Activated naive CD4-positive, alpha-beta T cell treated with anti-CD3 and anti-CD28 coated beads, Interleukin-2, amount 50 U/mL, for 16 hours (primary cell): Measurements from ENCODE around the gene RTBDN.

Source experiments
- DNase-seq: peaks from one replicate; pipeline ENCODE4 v3.0.0-alpha.2; 2020

RTBDN gene

DNA sequence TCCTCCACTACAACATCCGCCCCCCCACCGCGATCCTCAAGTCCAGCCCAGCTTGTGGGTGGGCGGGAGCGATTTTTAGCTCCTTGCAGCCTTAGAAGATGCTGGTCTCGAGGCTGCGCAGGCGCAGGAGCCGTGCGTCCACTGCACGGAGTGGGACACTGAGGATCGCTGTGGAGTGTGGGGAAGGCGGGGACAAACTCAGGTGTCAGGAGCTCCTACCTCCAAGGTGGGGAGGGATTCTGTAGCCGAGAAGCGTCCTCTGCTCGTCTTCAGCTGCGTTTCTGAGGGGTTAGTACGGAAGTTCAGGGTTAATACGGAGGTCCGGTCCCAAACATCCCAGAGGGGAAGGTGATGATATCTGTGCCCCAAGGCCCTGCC, at the start of gene RTBDN:
RTBDN (minus strand) TSS at position 14 of the 378 bp plus-strand sequence. CDS start 4,600 bp downstream, outside the sequence.
- DNase-seq: no peak

DNA sequence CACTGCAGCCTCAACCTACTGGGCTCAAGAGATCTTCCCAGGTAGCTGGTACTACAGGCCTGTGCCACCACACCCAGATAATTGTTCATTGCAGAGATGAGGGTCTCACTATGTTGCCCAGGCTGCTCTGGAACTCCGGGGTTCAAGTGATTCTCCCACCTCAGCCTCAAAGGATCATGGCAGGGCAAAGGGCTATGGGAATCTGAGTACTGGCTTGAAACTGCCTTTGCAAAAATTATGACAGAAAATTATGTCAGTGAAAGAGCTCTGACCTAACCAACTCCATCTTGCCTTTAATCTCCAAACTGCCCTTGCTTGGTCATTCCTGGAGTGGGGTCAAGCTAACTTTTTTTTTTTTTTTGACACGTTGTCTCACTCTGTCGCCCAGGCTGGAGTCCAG, 48.2 kb upstream of the RTBDN start:
- DNase-seq: no peak

DNA sequence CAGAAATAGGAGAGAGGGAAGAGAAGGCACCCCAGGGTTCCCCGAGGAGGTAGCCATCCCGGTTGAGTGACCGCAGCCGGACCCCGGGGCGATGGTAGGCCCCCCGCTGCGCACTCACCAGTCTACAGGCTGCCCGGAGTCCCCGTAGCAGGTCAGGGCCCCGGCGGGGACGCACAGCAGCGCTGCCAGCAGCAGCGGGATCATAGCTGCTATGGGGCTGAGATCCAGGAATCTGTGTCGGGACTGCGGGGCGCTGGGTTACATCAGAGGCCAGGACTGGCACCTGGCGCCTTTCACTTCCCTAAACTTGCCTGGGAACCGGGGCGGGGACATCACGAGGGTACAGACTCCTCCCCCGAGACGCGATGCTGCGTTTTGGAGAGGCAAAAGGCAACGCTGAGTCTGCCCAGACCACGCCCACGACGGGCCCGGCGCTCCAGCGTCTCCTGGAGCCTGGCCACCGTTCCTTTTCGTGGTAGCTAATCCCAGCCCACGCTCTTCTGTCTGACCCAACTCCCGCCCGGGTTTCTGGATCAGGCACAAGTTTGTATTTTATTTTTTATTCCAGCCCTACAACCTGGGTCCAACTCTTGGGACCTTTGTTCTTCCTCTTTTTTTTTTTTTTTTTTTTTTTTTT, 46.9 kb upstream of the RTBDN start, which contains the start of gene DNASE2:
DNASE2 (minus strand) TSS at position 278 of the 637 bp plus-strand sequence; CDS start at position 204, 74 bp downstream.
- peak; percentile 90 for DNase-seq

DNA sequence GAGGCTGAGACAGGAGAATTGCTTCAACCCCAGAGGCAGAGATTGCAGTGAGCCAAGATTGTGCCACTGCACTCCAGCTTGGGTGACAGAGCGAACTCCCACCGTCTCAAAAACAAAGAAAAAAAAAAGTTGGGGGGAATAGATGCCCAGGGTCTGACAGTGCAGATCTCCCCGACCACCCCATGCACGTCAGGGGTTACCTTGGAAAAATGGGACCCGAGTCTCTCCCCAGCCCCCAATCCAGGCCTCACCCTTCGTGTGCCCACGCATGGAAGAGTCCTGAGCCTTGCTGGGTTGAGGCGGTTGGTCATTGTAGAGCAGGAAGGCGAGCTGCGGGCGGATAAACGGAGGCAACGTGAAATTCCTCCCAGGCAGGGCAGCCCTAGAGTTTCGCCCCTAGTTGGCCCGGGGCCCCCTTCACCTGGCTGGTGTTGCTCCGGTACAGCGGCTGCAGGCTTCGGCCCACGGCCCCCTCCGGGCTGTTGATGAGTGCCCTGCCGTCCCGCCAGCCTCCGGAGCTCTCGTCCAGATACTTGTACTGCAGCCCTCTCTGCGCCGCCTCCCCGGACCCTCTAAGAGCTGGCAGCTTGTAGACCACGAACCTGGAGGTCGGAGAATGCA, 46.3 kb upstream of the RTBDN start:
- DNase-seq: no peak

DNA sequence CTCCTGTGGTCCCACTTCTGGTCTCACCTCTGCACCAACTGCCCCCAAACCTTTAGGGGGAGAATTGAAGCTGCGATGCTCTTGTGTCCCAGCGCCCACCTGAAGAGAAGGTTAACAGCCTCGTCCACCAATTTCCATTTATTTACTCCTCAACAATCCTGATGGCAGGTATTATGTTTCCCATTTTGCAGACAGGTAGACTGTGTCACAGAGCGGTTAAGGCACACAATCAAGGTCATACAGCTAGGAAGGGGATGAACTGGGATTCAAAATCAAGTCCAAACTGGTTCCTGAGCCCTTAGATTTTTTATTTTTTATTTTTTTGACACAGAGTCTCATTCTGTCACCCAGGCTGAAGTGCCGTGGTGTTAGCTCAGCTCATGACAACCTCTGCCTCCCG, 40.7 kb upstream of the RTBDN start:
- DNase-seq: no peak

DNA sequence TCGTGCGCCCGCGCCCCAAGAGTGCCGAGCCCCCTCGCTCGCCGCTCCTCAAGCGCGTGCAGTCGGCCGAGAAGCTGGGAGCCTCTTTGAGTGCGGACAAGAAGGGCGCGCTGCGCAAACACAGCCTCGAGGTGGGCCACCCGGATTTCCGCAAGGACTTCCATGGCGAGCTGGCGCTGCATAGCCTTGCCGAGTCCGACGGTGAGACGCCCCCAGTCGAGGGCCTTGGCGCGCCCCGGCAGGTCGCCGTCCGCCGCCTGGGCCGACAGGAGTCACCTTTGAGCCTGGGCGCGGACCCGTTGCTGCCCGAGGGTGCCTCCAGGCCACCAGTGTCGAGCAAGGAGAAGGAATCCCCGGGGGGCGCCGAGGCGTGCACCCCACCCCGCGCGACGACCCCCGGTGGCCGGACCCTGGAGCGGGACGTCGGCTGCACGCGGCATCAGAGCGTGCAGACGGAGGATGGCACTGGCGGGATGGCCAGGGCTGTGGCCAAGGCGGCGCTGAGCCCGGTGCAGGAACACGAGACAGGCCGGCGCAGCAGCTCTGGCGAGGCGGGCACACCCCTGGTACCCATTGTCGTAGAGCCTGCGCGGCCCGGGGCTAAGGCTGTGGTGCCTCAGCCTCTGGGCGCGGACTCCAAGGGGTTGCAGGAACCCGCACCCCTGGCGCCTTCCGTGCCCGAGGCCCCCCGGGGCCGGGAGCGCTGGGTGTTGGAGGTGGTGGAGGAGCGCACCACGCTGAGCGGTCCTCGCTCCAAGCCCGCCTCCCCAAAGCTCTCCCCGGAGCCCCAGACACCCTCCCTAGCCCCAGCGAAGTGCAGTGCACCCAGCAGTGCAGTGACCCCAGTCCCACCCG, 39.7 kb upstream of the RTBDN start:
- DNase-seq: no peak

DNA sequence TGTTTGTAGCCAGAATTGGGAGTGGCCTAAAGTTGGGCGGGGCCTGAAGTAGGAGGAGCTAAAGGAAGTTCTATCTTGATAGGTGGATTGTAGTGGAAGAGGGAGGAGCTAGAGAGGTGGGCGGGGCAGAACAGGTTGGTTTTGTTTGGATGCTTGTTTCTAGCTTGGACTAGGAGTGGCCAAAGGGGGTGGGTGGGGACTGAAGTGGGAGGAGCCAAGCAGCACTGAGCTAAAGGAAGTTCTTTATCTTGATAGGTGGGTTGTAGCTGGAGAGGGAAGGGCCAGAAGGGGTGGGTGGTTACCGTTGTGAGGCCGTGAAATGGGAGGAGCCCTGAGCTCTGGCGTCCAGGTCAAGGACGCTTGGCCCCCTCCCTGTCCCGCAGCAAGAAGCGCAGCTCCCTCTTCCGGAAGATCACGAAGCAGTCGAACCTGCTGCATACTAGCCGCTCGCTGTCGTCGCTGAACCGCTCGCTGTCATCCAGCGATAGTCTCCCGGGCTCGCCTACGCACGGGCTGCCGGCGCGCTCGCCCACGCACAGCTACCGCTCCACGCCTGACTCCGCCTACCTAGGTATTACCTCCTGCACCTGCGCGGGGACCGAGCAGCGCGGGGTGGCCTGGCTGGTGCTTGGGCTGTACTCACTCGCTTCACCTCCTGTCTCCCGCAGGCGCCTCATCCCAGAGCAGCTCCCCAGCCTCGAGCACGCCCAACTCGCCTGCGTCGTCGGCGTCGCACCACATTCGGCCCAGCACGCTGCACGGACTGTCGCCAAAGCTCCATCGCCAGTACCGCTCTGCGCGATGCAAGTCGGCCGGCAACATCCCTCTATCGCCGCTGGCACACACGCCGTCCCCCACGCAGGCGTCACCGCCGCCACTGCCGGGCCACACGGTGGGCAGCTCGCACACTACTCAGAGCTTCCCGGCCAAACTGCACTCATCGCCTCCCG, 38.8 kb upstream of the RTBDN start:
- peak; percentile 63 for DNase-seq

DNA sequence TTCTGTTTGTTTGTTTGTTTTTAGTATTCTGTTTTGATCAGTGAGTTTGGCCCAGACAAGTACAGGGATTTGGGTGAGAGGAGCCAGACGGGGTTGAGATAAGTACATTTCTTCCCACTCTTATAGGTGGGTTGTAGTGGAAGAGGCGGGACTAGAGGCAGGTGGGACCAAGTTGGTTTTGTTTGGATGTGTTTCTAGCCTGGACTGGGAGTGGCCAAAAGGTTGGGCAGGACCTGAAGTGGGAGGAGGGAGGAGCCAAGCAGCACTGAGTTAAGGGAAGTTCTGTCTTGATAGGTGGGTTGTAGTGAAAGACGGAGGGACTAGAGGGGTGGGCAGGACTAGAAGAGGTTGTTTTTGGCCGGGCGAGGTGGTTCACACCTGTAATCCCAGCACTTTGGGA, 37.9 kb upstream of the RTBDN start:
- DNase-seq: no peak

DNA sequence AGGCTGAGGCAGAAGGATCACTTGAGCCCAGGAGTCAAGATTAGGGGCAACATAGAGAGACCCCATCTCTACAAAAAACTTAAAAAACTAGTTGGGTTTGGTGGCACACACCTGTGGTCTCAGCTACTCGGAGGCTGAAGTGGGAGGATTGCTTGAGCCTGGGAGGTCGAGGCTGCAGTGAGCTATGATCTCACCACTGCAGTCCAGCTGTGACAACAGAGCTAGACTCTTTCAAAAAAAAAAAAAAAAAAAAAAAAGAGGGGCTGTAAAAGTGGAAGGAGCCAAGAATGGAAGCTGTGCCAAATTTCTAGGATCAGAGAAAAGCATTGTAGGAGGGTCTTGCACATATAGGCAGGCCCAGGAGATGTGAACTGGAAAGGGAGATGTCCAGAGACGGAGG, 37.3 kb upstream of the RTBDN start:
- no peak for DNase-seq

DNA sequence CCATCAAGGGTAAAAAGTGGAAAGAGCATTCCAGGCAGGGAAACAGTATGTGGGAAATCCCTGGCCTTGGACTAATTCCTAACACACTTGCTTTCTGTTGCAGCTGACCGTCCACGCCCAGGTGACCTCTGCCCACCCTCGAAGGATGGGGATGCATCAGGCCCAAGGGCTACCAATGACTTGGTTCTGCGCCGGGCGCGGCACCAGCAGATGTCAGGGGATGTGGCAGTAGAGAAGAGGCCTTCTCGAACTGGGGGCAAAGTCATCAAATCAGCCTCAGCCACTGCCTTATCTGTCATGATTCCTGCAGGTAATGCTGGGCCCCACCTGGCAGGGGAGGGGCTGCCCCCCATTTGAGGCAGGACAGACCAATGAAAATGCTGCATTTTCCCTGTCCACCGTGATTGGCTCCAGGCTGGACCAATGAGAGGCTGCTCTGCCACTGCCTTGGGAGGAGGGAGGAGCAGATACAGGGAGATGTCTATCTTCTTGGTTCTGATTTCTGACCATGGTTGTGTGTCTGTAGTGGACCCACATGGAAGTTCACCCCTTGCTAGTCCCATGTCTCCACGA, 34.2 kb upstream of the RTBDN start:
- DNase-seq: no peak

DNA sequence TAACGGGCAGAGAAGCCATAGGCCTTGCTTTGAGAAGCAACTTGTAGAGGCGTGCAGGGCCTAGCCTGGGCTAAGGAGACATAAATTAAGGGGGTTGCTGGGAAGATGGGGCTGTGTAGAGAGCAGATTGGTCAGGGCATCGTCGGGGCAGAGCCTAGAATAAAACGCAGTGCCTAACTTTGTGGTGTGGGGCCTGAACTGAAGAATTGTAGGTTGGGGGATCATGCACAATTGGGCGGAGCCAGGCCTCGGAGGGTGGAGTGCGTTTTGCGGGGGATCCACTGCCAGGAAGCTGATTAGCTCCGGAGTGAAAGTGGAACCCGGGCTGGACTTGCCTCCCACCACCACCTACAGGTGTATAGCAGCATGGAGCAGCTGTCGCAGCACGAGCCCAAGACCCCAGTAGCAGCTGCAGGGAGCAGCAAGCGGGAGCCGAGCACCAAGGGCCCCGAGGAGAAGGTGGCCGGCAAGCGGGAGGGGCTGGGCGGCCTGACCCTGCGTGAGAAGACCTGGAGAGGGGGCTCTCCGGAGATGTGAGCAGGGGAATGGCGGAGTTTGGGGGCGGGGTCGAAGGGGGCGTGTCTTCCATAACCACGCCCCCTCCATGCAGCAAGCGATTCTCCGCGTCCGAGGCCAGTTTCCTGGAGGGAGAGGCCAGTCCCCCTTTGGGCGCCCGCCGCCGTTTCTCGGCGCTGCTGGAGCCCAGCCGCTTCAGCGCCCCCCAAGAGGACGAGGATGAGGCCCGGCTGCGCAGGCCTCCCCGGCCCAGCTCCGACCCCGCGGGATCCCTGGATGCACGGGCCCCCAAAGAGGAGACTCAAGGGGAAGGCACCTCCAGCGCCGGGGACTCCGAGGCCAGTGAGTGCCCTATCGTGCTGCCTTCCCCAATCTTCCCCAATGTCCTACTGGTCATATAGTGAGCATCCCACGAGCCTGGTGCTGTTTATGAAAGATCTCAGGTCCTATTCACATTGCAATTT, 33.0 kb upstream of the RTBDN start:
- peak; percentile 66 for DNase-seq

DNA sequence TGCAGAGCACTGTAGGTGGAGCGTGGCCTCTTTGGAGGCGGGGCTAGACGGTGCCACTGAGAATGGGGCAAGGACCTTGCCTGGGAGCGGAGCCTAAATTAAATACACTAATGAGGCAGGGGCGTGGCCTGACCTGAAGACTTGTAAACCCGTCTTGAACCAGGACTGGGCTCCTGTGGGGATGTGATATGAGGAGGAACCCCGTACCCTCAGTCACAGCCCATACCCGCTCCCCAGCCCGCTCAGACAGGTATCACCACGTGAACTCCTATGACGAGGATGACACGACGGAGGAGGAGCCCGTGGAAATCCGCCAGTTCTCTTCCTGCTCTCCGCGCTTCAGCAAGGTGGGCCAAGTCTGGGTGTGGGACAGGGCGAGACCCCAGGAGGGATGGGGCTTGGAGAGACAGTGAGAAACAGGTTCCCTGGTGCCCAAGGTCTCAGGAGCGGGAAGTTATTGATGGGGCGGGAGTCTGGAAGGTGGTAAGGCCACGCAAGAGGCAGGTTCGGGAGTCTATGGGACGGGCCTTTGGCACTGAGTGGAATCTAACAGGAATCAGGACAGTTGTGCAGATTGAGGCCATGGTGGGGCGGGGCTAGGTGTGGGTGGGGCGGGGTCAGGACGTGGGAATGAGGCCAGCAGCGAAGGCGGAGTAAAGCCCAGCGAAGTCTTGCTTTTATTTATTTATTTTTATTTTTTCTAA, 32.2 kb upstream of the RTBDN start:
- no peak for DNase-seq

DNA sequence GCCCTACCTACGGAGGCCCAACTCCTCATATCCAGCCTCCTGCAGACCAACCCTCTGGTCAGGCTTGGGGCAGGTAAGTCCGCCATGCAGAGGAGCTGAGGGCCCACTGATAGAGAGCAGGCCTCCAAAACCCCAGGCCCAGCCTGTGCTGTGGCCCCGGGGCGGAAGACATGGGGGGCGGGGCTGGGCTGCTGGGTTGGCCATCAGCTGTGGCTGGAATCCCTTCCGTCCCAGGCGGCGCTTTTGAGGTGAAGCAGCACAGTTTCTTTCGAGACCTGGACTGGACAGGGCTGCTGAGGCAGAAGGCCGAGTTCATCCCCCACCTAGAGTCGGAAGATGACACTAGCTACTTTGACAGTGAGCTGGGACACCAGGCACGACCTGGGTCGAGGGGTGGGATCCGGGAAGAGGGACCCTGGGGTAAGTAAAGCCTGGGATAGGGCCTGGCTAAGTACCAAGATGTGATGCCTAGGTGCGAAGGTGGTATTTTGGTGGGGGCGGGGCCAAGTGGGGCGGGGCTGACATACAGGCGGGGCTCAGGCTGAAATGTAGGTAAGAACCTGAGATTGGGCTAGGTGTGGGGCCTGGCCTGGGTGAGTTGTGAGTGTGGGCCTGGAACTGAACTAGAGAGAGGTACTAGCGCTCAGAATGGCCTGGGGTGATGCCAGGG, 31.5 kb upstream of the RTBDN start:
- no peak for DNase-seq

DNA sequence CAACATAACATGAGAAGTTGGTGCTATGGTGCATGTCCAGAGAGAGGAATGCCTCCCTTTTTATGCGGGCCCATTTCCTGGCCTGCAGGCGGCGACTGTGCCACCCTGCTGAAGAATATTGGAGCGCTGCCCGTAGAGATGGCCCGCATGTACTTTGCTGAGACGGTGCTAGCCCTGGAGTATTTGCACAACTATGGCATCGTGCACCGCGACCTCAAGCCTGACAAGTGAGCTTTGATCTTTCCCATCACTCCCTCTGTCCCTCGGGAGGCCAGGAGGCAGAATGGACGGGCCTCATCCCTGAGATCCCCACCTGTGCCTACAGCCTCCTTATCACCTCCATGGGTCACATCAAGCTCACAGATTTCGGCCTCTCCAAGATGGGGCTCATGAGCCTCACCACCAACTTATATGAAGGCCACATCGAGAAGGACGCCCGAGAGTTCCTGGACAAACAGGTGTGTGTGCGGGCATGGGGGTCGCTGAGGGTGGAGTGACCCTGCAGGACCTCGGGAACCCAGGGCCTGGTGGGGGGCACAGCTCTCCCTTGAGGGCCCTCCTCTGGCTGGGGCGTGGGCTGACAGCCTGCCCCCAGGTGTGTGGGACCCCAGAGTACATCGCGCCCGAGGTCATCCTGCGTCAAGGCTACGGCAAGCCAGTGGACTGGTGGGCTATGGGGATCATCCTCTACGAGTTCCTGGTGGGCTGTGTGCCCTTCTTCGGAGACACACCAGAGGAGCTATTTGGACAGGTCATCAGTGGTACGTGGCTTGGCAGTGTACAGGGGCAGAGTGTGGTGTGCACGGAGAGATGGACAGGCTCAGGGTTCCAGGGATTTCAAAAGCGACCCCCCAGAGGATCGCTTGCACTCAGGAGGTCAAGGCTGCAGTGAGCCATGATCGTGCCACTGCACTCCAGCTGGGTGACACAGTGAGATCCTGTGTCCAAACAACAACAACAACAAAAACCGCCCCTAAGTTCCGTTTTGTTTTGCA, 30.6 kb upstream of the RTBDN start:
- no peak for DNase-seq

DNA sequence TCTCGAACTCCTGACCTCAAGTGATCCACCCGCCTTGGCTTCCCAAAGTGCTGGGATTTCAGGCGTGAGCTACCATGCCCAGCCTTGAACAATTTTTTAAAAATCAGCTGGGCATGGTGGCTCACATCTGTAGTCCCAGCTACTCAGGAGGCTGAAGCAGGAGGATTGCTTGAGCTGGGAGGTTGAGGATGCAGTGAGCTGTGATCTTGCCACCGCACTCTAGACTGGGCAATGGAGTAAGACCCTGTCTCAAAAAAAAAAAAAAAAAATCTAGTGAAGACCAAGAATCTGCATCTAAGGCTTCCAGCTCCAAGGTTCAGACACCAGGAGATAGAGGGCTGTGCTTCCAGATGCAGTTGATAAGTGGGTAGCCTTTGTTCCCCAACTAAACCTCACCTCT, 29.8 kb upstream of the RTBDN start:
- DNase-seq: no peak

DNA sequence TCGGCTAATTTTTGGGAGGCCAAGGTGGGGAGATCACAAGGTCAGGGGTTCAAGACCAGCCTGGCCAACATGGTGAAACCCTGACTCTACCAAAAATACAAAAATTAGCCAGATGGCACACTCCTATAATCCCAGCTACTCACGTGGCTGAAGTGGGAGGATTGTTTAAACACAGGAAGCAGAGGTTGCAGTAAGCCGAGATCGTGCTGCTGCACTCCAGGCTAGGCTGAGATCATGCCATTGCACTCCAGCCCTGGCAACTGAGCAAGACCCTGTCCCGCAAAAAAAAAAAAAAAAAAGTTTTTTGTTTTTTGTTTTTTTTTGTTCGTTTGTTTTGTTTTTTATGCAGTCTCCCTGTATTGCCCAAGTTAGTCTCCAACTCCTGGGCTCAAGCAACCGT, 25.2 kb upstream of the RTBDN start:
- DNase-seq: no peak

DNA sequence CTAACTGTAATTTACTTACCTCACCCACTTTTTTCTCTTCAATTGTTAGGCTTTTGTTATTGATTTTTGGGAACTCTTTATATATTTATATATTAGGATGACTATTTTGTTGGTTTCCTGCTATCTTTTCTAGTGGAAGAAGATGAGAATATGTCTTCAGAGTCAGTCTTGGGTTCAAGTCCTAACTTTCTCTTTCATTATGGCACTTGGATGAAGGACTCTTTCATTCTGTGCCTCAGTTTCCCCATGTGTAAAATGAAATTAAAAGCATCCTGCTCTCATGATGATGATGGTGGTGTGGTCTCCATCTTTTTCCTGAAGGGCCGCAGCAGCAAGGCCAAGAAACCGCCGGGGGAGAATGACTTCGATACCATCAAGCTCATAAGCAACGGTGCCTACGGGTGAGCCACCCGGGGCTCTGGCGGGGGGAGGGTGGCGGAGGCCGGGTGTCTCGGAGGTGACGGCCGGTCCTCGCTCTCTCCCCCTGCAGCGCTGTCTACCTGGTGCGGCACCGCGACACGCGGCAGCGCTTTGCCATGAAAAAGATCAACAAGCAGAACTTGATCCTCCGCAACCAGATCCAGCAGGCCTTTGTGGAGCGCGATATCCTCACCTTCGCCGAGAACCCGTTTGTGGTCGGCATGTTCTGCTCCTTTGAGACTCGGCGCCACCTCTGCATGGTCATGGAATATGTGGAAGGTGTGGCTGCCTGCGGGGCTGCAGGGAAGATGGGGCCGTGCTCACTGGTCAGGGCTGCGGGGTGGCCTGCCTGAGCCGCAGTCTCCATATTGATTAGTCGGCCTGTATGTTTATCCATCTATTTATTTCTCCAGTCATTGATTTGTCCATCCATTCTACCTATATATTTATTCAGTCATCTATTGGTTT, 23.9 kb upstream of the RTBDN start:
- no peak for DNase-seq

DNA sequence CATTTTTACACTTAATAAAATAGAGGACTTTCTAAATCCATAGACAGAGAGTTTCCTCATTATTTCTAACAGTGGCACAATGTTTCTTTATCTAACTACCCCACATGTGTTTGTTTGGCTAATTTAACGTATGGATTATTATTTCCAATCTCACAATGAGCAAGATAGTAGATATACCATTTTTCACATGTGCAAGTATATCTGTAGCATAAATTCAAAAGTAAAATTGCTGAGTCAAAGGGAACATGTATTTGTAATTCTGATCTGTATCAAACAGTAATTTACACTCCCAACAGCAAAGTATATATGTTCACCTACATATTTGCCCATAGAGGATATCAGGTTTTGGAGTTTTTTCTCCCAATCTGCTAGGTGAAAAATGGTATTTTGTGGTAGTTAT, 22.3 kb upstream of the RTBDN start:
- DNase-seq: no peak
